GM18511 (cell line): ENCODE data around the gene WIF1.

Experiments used
- ATAC-seq: cut with Tn5 transposase; IDR thresholded peaks from one replicate; pipeline ENCODE4 v1.9.1; 2021; ENCODE audit warnings: mild to moderate bottlenecking, moderate library complexity; ENCODE audit not compliant: unreplicated experiment

The WIF1 gene, protein sequence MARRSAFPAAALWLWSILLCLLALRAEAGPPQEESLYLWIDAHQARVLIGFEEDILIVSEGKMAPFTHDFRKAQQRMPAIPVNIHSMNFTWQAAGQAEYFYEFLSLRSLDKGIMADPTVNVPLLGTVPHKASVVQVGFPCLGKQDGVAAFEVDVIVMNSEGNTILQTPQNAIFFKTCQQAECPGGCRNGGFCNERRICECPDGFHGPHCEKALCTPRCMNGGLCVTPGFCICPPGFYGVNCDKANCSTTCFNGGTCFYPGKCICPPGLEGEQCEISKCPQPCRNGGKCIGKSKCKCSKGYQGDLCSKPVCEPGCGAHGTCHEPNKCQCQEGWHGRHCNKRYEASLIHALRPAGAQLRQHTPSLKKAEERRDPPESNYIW

DNA sequence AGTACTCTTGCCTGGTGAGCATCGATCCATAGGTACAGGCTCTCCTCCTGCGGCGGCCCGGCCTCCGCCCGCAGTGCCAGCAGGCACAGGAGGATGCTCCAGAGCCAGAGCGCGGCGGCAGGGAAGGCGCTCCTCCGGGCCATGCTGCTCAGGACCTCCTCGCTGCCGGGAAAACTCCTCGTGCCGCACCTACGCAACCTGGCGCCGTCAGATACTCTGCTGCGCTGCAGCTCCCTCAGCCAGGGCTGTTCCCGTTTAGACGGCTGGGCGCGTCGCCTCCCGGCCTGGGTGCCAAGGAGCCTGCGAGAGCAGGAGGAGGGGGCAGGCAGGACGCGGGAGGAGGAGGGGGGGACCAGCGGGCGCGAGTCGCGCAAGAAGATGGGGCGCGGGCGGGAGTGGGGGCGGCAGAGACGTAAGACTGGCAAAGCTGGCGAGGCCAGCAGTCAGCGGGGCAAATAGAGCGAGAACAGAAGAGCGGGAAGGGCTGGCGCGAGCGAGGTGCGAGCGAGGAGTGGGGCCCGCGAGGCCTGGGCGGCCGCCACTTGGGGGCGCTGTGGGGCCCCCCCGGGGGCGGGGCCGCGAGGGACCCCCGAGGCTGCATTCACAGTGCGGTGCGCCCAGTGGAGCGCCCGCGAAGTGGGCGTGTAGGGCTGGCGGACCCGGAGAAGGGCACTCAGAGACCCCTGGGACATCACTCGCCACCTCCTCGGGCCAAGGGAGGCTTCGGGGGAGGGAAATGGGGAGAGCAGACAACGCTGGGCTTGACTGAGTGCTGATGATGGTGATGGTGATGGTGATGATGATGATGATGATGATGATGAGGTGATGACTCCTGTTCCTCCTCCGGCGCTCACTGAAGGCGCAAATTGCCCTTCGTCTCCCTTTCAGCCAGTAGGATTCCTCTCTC, at the start of gene WIF1:
WIF1 (minus strand) TSS at position 257 of the 907 bp plus-strand sequence; CDS start at position 143, 114 bp downstream.
- ATAC-seq: peak; percentile 76

DNA sequence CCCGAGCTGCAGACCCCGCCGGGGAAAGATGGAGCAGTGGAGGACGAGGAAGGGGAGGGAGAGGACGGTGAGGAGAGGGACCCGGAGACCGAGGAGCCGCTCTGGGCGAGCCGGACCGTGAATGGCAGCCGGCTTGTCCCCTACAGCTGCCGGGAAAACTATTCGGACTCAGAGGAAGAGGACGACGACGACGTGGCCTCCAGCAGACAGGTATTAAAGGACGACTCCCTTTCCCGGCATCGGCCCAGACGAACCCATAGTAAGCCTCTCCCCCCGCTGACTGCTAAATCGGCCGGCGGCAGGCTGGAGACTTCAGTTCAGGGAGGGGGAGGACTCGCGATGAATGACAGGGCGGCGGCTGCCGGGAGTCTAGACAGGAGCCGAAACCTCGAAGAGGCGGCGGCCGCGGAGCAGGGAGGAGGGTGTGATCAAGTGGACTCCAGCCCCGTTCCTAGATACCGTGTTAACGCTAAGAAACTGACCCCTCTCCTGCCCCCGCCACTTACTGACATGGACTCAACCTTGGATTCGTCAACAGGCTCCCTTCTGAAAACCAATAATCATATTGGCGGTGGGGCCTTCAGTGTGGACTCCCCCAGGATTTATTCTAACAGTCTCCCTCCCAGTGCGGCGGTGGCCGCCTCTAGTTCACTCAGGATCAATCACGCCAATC, 49.2 kb upstream of the WIF1 start:
- ATAC-seq: peak; percentile 57

DNA sequence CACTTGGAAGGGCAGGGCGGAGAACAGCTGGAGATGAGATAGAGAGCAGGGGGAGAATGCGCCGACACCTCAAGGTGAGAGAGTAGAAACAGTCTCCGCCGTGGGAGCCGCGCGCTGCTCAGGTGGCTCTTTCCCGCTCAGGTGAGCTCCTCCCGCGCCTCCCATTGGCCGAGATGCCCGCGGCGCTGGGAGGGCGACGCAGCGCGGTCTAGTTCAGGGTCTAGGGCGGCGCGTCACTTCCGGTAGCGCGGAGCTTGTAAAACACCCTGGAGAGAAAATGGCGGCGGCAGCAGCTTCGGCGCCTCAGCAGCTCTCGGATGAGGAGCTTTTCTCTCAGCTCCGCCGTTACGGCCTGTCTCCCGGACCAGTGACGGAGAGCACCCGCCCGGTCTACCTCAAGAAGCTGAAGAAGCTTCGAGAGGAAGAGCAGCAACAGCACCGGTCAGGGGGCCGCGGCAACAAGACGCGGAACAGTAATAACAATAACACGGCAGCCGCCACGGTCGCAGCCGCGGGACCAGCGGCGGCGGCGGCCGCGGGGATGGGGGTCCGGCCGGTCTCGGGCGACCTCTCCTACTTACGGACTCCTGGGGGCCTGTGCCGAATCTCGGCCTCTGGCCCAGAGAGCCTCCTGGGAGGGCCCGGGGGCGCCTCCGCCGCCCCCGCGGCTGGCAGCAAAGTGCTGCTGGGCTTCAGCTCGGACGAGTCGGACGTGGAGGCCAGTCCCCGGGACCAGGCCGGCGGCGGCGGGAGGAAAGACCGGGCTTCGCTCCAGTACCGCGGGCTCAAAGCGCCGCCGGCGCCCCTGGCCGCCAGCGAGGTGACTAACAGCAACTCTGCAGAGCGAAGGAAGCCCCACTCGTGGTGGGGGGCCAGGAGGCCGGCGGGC, 48.5 kb upstream of the WIF1 start, which contains the start of gene LEMD3:
LEMD3 (plus strand) TSS at position 264 of the 889 bp plus-strand sequence; CDS start at position 278, 14 bp downstream.
- peak; percentile 93 for ATAC-seq

DNA sequence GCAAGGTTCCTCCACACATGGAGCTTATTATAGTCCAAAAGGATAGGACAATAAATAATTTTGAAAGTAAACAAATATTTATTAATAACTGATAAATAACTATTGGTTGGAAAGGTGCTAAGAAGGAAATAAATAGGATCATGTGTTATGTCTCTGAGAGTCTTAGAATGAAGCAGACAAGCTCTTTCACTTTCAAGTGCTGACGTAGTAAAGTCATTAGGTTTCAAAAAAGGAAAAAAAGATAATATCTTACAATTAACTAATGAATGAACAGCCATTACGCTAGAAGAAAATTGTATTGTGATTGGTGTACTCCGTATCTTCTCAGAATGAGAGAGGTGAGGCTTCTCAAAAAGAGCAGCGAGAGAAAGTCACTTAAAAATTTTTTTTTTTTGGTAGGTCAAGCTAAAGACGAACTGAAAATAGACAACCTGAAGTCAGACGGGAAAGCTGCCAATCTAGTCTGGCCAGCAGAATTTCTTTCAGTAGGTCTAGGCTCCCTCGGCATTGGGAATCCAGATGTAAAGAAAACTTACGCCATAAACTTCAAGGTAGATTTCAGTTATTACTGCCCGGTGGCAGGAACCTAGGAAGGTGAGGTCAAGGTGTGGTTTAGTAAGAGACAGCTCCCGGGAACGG, 47.7 kb upstream of the WIF1 start:
- ATAC-seq: no peak

DNA sequence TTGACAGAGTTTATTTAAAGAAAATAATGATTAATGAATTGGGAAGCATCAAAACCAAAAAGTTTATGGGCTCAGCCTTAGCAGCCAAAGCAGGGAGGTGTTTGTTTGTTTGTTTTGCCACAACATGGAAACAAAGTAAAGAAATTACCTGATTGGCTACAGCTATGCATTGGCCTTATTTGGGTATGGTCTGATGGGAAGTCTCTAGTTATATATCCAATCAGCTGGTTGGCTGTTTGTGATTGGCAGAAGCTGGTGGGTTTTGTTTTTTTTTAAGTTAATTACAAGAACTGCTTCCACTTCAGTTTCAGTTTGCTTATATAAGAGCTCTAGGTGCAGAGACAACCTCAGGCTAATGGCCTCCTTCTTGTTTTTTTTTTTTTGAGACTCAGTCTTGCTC, 43.7 kb upstream of the WIF1 start:
- no peak for ATAC-seq

DNA sequence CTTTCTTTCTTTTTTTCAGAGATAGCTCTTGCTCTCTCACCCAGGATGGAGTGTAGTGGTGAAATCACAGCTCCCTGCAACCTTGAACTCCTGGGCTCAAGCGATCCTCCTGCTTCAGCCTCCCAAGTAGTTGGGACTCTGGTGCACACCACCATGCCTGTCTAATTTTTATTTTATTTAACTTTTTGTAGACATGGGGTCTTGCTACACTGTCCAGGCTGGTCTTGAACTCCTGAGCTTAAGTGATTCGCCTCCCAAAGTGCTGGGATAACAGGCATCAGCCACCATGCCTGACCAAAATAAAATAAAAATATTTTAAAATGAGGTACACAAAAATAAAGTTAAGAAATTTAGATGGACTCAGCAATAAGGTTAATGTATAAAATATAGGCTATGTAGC, 43.1 kb upstream of the WIF1 start:
- no peak for ATAC-seq

DNA sequence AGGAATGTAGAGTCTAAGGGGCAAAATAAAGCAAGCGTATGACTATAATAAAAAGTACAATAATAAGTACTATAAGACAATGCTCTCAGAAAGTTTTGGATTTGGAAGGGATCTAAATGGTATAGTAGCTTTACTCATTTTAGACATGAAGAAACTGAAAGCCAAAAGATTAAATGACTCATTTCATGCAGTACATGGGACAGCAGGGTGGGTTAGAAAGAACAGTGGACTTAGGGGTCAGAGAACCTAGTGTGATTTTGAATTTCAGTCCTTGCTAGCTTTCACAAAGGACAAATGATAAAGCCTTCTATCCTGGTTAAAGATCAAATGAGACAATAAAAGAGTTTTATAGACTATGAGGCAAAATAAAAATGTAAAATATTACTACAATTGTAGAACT, 41.5 kb upstream of the WIF1 start:
- ATAC-seq: peak; percentile 63

DNA sequence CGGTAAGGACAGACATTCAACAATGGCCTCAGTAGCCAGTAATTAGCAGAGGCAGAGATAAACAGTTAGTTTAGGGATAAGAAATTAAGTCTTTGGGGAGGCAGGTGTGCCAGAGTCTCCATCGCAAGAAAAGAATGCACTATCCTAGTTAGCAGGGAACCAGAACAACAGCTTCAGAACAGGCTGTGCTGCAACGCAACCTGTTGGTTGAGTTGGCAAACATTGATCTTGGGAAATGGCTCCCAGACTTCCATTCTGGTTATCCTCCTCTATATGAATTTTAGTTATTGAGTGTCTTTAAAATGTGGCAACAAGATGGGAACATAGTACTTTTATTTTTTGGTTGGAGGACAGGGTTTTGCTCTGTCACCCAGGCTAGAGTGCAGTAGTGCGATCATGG, 36.0 kb upstream of the WIF1 start:
- no peak for ATAC-seq

DNA sequence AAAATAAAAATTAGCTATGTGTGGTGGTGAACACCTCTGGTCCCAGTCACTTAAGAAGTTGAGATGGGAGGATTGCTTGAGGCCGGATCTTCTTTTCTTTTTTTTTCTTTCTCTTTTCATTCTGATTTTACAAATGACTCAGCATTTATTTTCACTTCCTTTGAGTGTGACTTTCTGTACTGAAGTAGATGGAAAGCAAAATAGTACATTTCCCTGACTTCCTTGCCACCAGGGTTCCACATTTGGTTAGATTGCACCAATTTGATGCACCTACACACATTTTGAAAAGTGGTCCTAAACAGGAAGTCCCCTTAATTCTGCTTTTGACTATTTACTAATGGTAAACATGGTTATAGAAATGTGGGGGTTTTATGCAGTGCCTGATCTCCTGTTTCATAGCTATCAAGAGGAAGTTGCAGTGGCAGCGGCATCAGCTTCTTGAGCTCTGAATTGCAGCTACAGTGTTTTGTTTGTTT, 35.3 kb upstream of the WIF1 start:
- peak; percentile 98 for ATAC-seq

DNA sequence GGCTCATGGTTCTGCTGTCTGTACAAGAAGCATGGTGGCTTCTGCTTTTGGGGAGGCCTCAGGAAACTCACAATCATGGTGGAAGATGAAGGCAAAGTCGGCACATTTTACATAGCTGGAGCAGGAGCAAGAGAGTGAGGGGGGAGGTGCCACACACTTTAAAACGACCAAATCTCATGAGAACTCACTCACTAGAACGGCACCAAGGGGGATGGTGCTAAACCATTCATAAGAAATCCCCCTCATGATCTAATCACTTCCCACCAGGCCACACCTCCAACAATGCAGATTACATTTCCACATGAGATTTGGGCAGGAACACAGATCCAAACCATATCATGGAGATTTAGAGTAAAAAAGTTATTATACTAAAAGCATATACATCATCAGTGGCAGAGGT, 34.7 kb upstream of the WIF1 start:
- peak; percentile 47 for ATAC-seq

DNA sequence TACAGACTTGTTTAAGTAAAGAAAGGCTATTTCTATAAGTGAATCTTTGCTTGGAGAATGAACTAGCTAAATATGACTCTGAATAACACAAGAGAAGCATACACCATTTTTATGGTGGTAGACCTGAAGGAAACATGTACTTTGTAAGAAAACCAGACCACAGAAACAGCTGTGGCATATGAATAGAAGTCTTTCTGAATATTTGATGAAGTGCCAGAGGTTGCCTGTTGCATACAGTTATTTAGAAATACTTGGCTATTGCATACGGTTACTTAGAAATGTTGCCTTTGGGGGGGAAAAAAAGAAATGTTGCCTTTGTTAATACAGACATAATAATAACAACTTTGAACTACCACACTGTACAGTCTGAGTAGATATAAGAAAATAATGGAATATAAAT, 31.5 kb upstream of the WIF1 start:
- no peak for ATAC-seq

DNA sequence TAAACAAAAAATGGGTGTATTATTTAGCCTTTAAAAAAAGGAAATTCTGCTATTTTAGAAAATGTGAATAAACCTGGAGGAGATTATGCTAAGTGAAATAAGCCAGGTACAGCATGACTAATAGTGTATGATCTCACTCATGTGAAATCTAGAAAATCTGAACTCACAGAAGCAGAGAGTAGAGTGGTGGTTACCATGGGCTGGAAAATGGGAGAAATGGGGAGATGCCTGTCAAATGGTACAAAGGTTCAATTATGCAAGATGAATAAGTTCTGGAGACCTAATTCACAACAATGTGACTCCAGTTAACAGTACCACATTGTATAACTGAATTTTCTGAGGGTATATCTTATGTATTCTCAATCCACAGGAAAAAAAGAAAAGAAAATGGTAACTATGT, 30.9 kb upstream of the WIF1 start:
- no peak for ATAC-seq

DNA sequence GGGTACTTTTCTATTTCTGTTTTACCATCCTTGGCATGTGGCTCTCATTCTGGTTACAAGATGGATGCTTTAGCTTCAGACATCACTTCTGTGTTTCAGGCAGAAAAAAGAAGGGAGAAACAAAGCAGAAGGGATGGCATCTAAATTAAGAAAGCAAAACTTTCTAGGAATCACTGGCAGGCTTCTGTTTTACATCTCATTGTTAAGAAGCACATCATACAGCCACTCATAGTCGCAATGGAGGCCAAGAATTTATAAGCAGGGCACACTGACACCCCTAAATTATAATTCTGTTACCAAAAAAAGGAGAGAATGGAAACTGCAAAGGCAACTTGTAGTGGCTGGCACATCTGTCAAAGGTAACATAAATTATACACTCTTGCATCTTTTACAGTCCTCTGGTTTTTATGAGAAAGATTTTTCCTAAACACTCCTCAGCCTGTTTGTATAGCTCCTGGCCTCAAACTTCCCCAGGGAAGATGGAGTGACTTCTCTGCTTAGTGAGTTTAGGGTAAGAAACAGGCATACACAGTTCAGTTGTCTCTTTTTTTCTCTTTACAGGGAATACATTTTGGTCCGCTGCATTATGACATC, 26.3 kb upstream of the WIF1 start:
- no peak for ATAC-seq

DNA sequence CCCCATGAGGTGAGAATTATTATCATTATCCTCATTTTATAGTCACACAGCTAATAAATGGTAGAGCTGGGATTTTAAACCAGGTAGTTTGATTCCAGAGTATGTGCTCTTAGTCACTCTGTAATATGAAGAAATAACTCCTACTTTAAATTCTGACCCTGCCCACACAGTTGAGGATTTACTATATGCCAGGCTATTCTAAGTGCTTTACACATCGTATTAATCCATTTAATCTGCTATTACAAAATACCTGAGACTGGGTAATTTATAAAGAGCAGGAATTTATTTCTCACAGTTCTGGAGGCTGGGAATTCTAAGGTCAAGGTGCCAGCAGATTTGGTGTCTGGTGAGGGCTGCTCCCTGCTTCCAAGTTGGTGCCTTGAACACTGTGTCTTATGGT, 19.6 kb upstream of the WIF1 start:
- no peak for ATAC-seq

DNA sequence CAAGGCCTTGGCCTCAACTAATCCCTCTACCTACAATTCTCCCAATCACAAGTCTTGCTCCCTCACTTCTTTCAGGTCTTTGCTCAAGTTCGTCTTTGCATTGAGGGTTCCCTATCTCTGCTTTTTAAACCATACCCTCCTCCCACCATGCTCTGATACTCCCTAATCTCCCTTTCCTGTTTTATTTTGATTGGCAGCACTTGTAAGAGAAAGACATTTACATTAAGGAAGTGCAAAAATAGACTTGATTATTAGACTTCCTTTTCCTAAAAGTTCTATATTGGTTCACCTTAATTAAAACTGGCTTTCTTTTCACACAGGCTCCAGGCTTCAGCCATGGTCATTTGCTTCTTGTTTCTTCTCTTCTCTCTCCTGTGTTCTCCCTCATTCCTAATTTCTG, 18.3 kb upstream of the WIF1 start:
- ATAC-seq: no peak

DNA sequence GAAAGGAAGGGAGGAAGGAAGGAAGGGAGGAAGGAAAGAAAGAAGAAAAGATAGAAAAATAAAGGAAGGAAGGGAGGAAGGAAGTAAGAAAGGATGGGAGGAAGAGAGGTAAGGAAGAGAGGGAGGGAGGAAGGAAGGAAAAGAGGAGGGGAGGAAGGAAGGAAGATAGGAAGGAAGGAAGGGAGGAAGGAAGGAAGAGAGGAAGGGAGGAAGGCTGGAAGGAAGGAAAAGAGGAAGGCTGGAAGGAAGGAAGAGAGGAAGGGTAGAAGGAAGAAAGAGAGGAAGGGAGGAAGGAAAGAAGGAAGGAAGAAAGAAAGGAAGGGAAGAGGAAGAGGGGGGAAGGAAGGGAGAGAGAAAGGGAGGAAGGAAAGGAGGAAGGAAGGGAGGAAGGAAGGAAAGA, 12.8 kb upstream of the WIF1 start:
- ATAC-seq: no peak

DNA sequence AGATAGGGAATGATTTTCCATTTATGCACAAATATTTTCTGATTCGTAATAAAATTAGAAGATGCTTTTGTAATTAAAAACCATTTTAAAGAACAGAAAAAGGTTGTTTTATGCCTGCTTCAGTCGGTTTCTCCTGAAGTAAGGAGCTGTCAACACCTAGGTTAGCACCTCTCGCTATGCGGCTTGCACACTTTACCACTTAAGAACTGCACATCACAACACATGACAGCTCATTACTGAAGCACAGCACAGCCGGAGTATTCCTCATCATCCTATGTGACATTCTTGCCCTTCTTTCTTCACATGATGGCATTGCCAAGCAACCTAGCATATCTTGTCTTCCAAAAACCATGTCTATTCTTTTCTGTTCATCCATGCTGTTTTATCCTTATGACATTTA, 5.4 kb upstream of the WIF1 start:
- no peak for ATAC-seq

DNA sequence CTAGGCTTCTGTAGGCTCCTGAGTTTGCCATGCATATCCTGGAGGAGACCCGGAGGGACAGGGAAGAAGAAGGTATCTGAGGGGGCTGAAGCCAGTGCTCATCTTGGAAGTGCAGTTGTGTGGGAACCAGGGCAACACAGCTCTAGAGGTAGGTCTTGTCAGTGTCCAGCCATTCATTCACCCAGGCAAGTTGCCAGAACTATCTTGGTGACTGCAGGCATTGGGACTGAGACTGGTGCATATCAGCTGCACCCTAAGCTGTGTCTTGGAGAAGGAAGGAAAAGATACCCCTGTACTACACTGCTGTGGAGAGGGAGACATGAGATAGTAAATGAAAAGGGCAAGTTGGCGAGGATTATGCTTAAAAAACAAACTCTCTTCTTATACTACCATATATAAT, 4.9 kb upstream of the WIF1 start:
- no peak for ATAC-seq

DNA sequence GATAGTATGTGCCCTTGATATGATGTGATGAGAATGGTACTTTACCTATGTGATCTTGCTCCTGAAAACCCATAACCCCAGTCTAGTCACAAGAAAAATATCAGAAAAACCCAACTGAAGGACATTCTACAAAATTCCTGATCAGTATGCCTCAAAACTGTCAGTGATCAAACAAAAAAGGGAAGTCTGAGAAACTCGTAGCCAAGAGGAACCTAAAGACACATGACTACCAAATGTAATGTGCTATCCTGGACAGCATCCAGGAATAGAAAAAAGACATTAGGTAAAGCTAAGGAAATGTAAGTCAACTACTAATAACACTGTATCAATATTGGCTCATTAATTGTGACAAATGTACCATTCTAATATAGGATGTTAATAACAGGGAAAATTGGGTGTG, 4.1 kb upstream of the WIF1 start:
- no peak for ATAC-seq
